HEK293T (cell line): ENCODE data around the gene PCGF1.

ENCODE experiments used
- CTCF ChIA-PET: fragments of 350-600 bp; formaldehyde crosslinking; extraction: SDS; loops from one replicate; lab custom pipeline; 2021; ENCODE audit warnings: antibody characterized with exemption, inconsistent platforms; lab: Yijun Ruan, JAX
- POLR2A ChIA-PET: fragments of 350-600 bp; formaldehyde crosslinking; extraction: SDS; loops from one replicate; lab custom pipeline; 2020; ENCODE audit warnings: antibody characterized with exemption, inconsistent platforms; lab: Yijun Ruan, JAX
- DNase-seq: peaks from one replicate; pipeline ENCODE4 v3.0.0; 2012; ENCODE audit warnings: mixed read lengths; ENCODE audit errors: extremely low spot score
- ARNT ChIP-seq: fragments of 450-650 bp; IDR thresholded peaks from 2 replicates; pipeline ENCODE4 v1.6.1; 2017; ENCODE audit warnings: mild to moderate bottlenecking
- BHLHE40 ChIP-seq: fragments of 450-650 bp; IDR thresholded peaks from 2 replicates; pipeline ENCODE4 v1.6.1; 2016; ENCODE audit warnings: mild to moderate bottlenecking, moderate library complexity, borderline replicate concordance
- CTBP1 ChIP-seq: fragments of 450-650 bp; IDR thresholded peaks from 2 replicates; pipeline ENCODE4 v1.6.1; 2016; ENCODE audit warnings: borderline replicate concordance
- ELF4 ChIP-seq: fragments of 450-650 bp; IDR thresholded peaks from 2 replicates; pipeline ENCODE4 v1.6.1; 2017; ENCODE audit warnings: antibody characterized with exemption
- FOXA1 ChIP-seq: fragments of 450-650 bp; IDR thresholded peaks from 2 replicates; pipeline ENCODE4 v1.6.1; 2016; ENCODE audit warnings: mild to moderate bottlenecking
- FOXK2 ChIP-seq: fragments of 450-650 bp; IDR thresholded peaks from 2 replicates; pipeline ENCODE4 v1.6.1; 2016; ENCODE audit warnings: mild to moderate bottlenecking
- FOXM1 ChIP-seq: fragments of 450-650 bp; IDR thresholded peaks from 2 replicates; pipeline ENCODE4 v1.6.1; 2017; ENCODE audit warnings: mild to moderate bottlenecking, borderline replicate concordance
- HDGF ChIP-seq: fragments of 450-650 bp; IDR thresholded peaks from 2 replicates; pipeline ENCODE4 v1.6.1; 2017; ENCODE audit warnings: antibody characterized with exemption, borderline replicate concordance
- L3MBTL2 ChIP-seq: fragments of 450-650 bp; conservative IDR thresholded peaks from 2 replicates; pipeline ENCODE4 v1.6.1; 2016; ENCODE audit warnings: mild to moderate bottlenecking
- LEF1 ChIP-seq: fragments of 450-650 bp; IDR thresholded peaks from 2 replicates; pipeline ENCODE4 v1.6.1; 2017; ENCODE audit warnings: mild to moderate bottlenecking, borderline replicate concordance
- NFRKB ChIP-seq: fragments of 450-650 bp; IDR thresholded peaks from 2 replicates; pipeline ENCODE4 v1.6.1; 2016; ENCODE audit warnings: mild to moderate bottlenecking, moderate library complexity
- SP1 ChIP-seq: fragments of 450-650 bp; IDR thresholded peaks from 2 replicates; pipeline ENCODE4 v1.6.1; 2017
- SUZ12 ChIP-seq: fragments of 450-650 bp; IDR thresholded peaks from 2 replicates; pipeline ENCODE4 v1.6.1; 2016; ENCODE audit warnings: mild to moderate bottlenecking
- TARDBP ChIP-seq: fragments of 450-650 bp; IDR thresholded peaks from 2 replicates; pipeline ENCODE4 v1.6.1; 2016
- ZNF384 ChIP-seq: fragments of 450-650 bp; IDR thresholded peaks from 2 replicates; pipeline ENCODE4 v1.6.1; 2016
- TF ChIP-seq, protein P1 (sequence below): fragments of 450-650 bp; IDR thresholded peaks from 2 replicates; pipeline ENCODE4 v1.6.1; 2016

PCGF1 gene

DNA sequence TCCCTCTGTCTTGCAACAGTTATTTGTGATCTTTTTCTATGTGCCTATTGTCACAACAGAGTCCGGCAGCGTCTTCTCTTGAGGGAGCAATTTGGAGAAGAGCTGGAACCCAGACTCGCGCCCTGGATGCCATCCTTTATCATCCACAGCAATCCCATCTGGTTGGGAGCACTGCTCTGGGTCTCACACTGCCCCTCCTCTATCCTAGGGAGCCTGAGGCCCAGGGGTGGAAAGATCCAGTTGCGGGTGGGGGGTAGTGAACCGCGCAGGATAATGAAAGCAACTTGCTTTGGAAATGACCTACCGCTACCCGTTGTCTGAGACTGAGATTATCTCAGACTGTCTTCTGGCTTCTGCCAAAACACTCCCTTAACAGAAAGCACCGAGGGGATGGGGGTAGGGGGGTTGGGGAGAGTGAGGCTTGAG lies 48.5 kb downstream of the PCGF1 start:
- CTCF ChIA-PET: interaction anchor here (1.0 kb wide), 1 partner anchor 25 kb away, joined by 3 read pairs; no protein-coding TSS in a partner anchor
- DNase-seq: no peak

DNA sequence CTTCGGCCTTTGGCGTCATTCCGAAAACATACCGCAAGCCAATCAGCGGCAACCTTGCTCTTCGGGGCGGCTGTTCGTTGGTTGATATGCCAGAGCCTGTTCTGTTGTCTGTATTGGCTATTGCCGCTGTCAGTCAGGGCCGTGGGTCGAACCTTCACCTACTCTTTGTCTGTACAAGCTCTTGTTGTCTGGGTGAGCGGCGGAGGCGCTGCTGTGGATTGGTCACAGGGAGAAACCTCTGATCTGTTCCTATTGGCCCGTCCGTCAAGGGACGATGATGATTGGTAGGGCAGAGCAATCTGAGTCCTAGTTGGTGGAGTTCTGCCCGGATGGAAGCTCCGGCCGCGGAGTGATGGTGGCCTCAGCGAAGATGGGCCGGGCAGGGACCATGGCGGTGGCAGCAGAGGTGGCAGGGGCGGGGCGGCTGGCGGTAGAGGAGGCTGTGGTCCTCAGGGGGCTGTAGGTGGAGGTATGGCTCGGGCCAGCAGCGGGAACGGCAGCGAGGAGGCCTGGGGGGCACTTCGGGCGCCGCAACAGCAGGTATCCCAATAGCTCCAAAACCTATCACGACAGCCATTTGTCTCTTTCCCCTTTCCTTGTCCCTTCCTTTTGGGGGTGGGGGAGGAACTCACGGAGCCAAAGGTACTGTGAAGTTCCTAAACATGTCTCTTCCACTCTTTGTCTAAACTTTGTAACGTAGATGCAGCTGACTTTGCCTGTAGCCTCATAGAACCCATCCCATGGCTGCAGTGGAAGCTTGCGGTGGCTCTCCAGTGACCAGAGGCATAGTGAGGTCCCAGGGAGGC lies 49.2 kb downstream of the PCGF1 start, which contains the start of gene WBP1:
TSS of gene WBP1 (plus strand) at position 307 of the 806 bp plus-strand sequence. CDS start at position 472, 165 bp downstream.
- TF ChIP-seq L3MBTL2 (0 out of 2 replicates have a peak, but pooled peaks have one; percentile 19), ZNF384 (no peak), FOXM1 (peak; percentile 69; the same call in 1 of the 2 replicates), FOXK2 (no peak), BHLHE40 (no peak)
- TF ChIP-seq, protein P1, sequence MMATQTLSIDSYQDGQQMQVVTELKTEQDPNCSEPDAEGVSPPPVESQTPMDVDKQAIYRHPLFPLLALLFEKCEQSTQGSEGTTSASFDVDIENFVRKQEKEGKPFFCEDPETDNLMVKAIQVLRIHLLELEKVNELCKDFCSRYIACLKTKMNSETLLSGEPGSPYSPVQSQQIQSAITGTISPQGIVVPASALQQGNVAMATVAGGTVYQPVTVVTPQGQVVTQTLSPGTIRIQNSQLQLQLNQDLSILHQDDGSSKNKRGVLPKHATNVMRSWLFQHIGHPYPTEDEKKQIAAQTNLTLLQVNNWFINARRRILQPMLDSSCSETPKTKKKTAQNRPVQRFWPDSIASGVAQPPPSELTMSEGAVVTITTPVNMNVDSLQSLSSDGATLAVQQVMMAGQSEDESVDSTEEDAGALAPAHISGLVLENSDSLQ: peak; percentile 100
- ChIA-PET POLR2A (interaction anchor here (0.5 to 8.2 kb wide), 21 partner anchors 10 to 197 kb away, joined by 3 to 81 read pairs (median 6); partner anchors contain the start of genes AUP1, C2orf81, CCDC142 and HTRA2), CTCF (interaction anchor here (1.0 kb wide), 2 partner anchors 25 to 73 kb away, joined by 3 read pairs; no protein-coding TSS in a partner anchor)
- peak; percentile 93 for DNase-seq

More for the DNA sequence above, 48.5 kb downstream of the PCGF1 start:
- TF ChIP-seq LEF1 (no peak), ZNF384 (no peak), ELF4 (no peak)
- POLR2A ChIA-PET: interaction anchor here (1.1 to 8.2 kb wide), 15 partner anchors 9 to 133 kb away, joined by 3 to 81 read pairs (median 10); partner anchors contain the start of genes AUP1, C2orf81, CCDC142 and HTRA2

GRCh38 chr2:74457549-74458131 lies 49.9 kb downstream of the PCGF1 start:
- CTCF ChIA-PET: interaction anchor here (1.0 kb wide), 2 partner anchors 26 to 74 kb away, joined by 3 read pairs; no protein-coding TSS in a partner anchor
- POLR2A ChIA-PET: interaction anchor here (0.5 to 8.2 kb wide), 20 partner anchors 10 to 196 kb away, joined by 3 to 81 read pairs (median 6); partner anchors contain the start of genes AUP1, C2orf81, CCDC142 and HTRA2
- peak; percentile 28 for DNase-seq
- TF ChIP-seq TARDBP (no peak), ZNF384 (no peak), ARNT (no peak), SUZ12 (no peak), FOXM1 (no peak), CTBP1 (no peak), NFRKB (no peak), BHLHE40 (no peak), FOXA1 (no peak), L3MBTL2 (no peak), FOXK2 (no peak), SP1 (no peak), LEF1 (no peak), HDGF (no peak)
- TF ChIP-seq, protein P1: no peak

DNA sequence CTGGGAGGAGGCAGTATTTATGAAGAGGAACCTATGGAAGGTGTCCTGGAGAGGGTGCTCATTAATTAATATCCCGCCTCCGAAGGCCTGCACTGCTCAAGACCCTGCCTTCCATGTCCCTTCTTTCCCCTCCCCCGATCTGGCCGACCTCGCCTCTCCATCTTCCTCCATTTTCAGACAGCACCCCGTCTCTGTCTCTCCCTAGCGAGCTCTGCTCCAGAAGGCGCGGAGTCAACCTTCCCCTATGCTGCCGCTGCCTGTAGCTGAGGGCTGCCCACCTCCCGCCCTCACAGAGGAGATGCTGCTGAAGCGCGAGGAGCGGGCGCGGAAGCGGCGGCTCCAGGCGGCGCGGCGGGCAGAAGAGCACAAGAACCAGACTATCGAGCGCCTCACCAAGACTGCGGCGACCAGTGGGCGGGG lies 50.4 kb downstream of the PCGF1 start:
- ChIA-PET CTCF (no interaction called here), POLR2A (interaction anchor here (0.8 to 8.2 kb wide), 11 partner anchors 10 to 66 kb away, joined by 3 to 81 read pairs (median 9); partner anchors contain the start of genes C2orf81, CCDC142, MRPL53 and TTC31)
- TF ChIP-seq SUZ12 (no peak), BHLHE40 (no peak), SP1 (no peak)
- DNase-seq: peak; percentile 16
